ENCODE measurements around the gene POP7. TPM values are rescaled to one million over a fixed set of nuclear protein-coding genes. Genes with fewer than 3 reads are reported as not detected.
A peak's percentile ranks its signal among the peaks of the same experiment; 100 is the strongest.

POP7 gene
- polyA plus RNA-seq, 1 donor from 2014 or later = 48.6 TPM

DNA sequence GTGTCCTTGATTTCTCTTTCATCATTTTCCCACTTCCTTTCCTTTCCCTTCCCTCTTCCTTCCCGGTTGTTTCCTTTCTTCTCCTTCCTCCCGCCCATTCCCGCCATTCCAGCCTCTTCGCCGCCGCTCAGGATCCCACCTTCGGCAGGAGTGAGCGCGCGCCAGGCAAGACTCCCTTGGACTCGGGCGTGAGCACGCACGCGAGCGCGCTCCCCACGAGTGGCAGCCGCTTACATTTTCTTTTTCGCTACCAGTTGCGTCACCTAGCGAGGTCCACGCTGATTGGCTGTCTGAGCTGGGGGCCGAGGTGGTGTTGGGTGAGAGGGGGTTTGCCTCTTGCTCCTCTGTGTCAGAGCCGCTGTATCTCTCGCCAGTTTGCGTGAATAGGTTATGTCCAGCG, 39.3 kb downstream of the POP7 start:
- no peaks in the 10 kb centered on the region for H3K9me3 Mint-ChIP-seq
- H3K36me3 Mint-ChIP-seq = no peaks in the 10 kb centered on the region
- H3K4me3 Mint-ChIP-seq = peak overlapping the region in 3 of 4 donors; percentile 66 to 86 (median 85)
- peaks cover 0 to 2% (median 0%) of the 10 kb centered on the region in 3 donors for H3K4me1 Mint-ChIP-seq
- H3K27ac Mint-ChIP-seq = peak overlapping the region in 1 of 3 donors; percentile 89
- peaks cover 17% of the 10 kb centered on the region for H3K27me3 Mint-ChIP-seq

DNA sequence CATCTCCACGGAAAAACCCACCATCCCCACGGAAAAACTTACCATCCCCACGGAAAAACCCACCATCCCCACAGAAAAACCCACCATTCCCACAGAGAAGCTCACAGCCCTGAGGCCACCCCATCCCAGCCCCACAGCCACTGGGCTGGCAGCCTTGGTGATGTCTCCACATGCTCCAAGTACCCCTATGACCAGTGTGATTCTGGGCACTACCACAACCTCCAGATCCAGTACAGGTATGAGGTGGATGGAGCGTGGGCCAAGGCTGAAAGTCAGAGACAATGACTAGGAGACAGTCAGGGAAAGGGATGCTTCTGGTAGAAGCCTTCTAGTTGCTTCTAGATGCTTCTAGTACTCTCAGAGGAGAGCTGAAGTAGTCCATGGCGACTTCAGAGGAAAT, 47.1 kb downstream of the POP7 start:
- no peaks in the 10 kb centered on the region for H3K36me3 Mint-ChIP-seq
- no peaks in the 10 kb centered on the region for H3K9me3 Mint-ChIP-seq
- H3K27ac Mint-ChIP-seq = peak overlapping the region in 1 of 3 donors; percentile 44
- no peaks in the 10 kb centered on the region for H3K4me1 Mint-ChIP-seq
- H3K4me3 Mint-ChIP-seq = no peak overlapping the region
- H3K27me3 Mint-ChIP-seq = peaks cover 17% of the 10 kb centered on the region

DNA sequence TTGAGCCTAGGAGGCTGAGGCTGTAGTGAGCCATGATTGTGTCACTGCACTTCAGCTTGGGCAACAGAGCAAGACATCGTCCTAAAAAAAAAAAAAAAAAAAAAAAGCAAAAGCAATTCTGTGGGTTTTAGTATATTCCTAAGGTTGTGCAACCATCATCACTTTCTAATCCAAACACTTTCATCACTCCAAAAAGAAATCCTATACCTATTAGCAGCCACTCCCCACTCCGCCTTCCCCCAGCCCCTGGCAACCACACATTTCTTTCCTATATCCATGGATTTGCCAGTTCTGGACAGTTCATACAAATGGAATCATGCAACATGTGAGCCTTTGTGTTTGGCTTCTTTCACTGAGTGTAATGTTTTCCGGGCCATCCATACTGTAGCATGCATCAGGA, 47.8 kb downstream of the POP7 start:
- H3K9me3 Mint-ChIP-seq = no peaks in the 10 kb centered on the region
- H3K36me3 Mint-ChIP-seq = no peaks in the 10 kb centered on the region
- H3K27me3 Mint-ChIP-seq = peaks cover 15% of the 10 kb centered on the region
- no peaks in the 10 kb centered on the region for H3K4me1 Mint-ChIP-seq
- peak overlapping the region in 1 of 3 donors; percentile 43 for H3K27ac Mint-ChIP-seq
- no peak overlapping the region for H3K4me3 Mint-ChIP-seq

Other genes starting within 250 kb of the POP7 start
- gene SPACDR, start 241.9 kb upstream of the POP7 start, polyA plus RNA-seq = 0.78 TPM
- 25.6 TPM for gene TSC22D4, start 226.9 kb upstream of the POP7 start, polyA plus RNA-seq
- gene NYAP1, start 222.2 kb upstream of the POP7 start, polyA plus RNA-seq = not detected
- gene AGFG2, start 166.9 kb upstream of the POP7 start, polyA plus RNA-seq = 7.3 TPM
- 0.73 TPM for gene SAP25, start 132.2 kb upstream of the POP7 start, polyA plus RNA-seq
- 160 TPM for gene LRCH4, start 120.0 kb upstream of the POP7 start, polyA plus RNA-seq
- 0.36 TPM for gene FBXO24, start 119.8 kb upstream of the POP7 start, polyA plus RNA-seq
- gene PCOLCE, start 103.8 kb upstream of the POP7 start, polyA plus RNA-seq = 0.98 TPM
- 14.4 TPM for gene MOSPD3, start 93.6 kb upstream of the POP7 start, polyA plus RNA-seq
- gene TFR2, start 64.6 kb upstream of the POP7 start, polyA plus RNA-seq = 0.44 TPM
- not detected for gene ACTL6B, start 49.7 kb upstream of the POP7 start, polyA plus RNA-seq
- gene GNB2, start 32.4 kb upstream of the POP7 start, polyA plus RNA-seq = 62.7 TPM
- 2.6 TPM for gene GIGYF1, start 11.9 kb upstream of the POP7 start, polyA plus RNA-seq
- not detected for gene EPO, start 14.3 kb downstream of the POP7 start, polyA plus RNA-seq
- not detected for gene ZAN, start 27.5 kb downstream of the POP7 start, polyA plus RNA-seq
- not detected for gene EPHB4, start 121.4 kb downstream of the POP7 start, polyA plus RNA-seq
- gene SLC12A9, start 146.6 kb downstream of the POP7 start, polyA plus RNA-seq = 11.4 TPM
- gene TRIP6, start 161.3 kb downstream of the POP7 start, polyA plus RNA-seq = 4.6 TPM
- 79.7 TPM for gene SRRT, start 169.0 kb downstream of the POP7 start, polyA plus RNA-seq
- 2.5 TPM for gene UFSP1, start 183.6 kb downstream of the POP7 start, polyA plus RNA-seq
- not detected for gene ACHE, start 189.8 kb downstream of the POP7 start, polyA plus RNA-seq
- not detected for gene MUC3A, start 243.4 kb downstream of the POP7 start, polyA plus RNA-seq

All from IgD-negative memory B cell (primary cell).